ENCODE data around the gene CPD.
"Not testable (repeated sequence)": the region's sequence is repeated elsewhere in the genome, so short reads cannot be mapped to it uniquely, and the experiment has no call there.

The CPD gene

GRCh38 chr17:30389756-30390300, 11.1 kb downstream of the CPD start:
- no peak for DNase-seq

- DNase-seq = no peak
Measured at GRCh38 chr17:30391534-30391933, 12.8 kb downstream of the CPD start.

GRCh38 chr17:30393491-30393890, 14.8 kb downstream of the CPD start:
- no peak for DNase-seq

GRCh38 chr17:30393911-30394867, 15.5 kb downstream of the CPD start:
- no peak for DNase-seq

GRCh38 chr17:30395398-30396022, 16.8 kb downstream of the CPD start:
- DNase-seq = no peak

- DNase-seq = no peak
Measured at GRCh38 chr17:30396129-30396528, 17.4 kb downstream of the CPD start.

GRCh38 chr17:30396612-30397011, 17.9 kb downstream of the CPD start:
- no peak for DNase-seq

GRCh38 chr17:30398328-30399041, 19.8 kb downstream of the CPD start:
- DNase-seq = no peak

GRCh38 chr17:30401097-30401496, 22.4 kb downstream of the CPD start:
- DNase-seq = no peak

- DNase-seq = no peak
Measured at GRCh38 chr17:30405161-30405560, 26.4 kb downstream of the CPD start.

GRCh38 chr17:30410627-30411026, 31.9 kb downstream of the CPD start:
- DNase-seq = not testable (repeated sequence)

- DNase-seq = not testable (repeated sequence)
Measured at GRCh38 chr17:30412008-30412496, 33.3 kb downstream of the CPD start.

GRCh38 chr17:30413109-30413508, 34.4 kb downstream of the CPD start:
- no peak for DNase-seq

- DNase-seq = no peak
Measured at GRCh38 chr17:30414486-30414885, 35.8 kb downstream of the CPD start.

GRCh38 chr17:30415491-30415890, 36.8 kb downstream of the CPD start:
- DNase-seq = no peak

- DNase-seq = not testable (repeated sequence)
Measured at GRCh38 chr17:30418070-30418469, 39.3 kb downstream of the CPD start.

- no peak for DNase-seq
Measured at GRCh38 chr17:30421592-30421991, 42.9 kb downstream of the CPD start.

- no peak for DNase-seq
Measured at GRCh38 chr17:30422171-30422570, 43.4 kb downstream of the CPD start.

- no peak for DNase-seq
Measured at GRCh38 chr17:30424471-30424870, 45.7 kb downstream of the CPD start.

GRCh38 chr17:30426292-30426691, 47.6 kb downstream of the CPD start:
- no peak for DNase-seq

GRCh38 chr17:30427611-30428010, 48.9 kb downstream of the CPD start:
- no peak for DNase-seq

GRCh38 chr17:30429155-30429554, 50.4 kb downstream of the CPD start:
- DNase-seq = no peak

- no peak for DNase-seq
Measured at GRCh38 chr17:30433514-30433913, 54.8 kb downstream of the CPD start.
